Endothelial cell of umbilical vein (primary cell): ENCODE data around the gene B3GALT5. TPM values are rescaled to one million over a fixed set of nuclear protein-coding genes. Genes with fewer than 3 reads are reported as not detected.

Source experiments
- BruUV-seq: library from RNA; stranded (reverse); fragments of 400-500 nt; replicated peaks from 2 replicates; lab custom pipeline; 2021; lab: Mats Ljungman, UMichigan
- CTCF ChIA-PET: fragments of 300-600, 350-600 bp; sonication (Branson Sonifier 250); formaldehyde crosslinking; loops from one replicate; lab custom pipeline; 2021; ENCODE audit warnings: antibody characterized with exemption, inconsistent platforms; lab: Charles Lee
- POLR2A ChIA-PET: fragments of 300-600, 350-600 bp; sonication (Branson Sonifier 250); formaldehyde crosslinking; loops from one replicate; lab custom pipeline; 2021; ENCODE audit warnings: antibody characterized with exemption, inconsistent platforms; lab: Charles Lee
- DNase-seq: peaks from one replicate; pipeline ENCODE4 v3.0.0-alpha.2; 2011; ENCODE audit warnings: low read depth, low spot score
- FAIRE-seq: peaks from 2 replicates; lab custom pipeline; 2011; peaks lifted over from hg19 to GRCh38; lab: Jason Lieb, UNC
- H2AFZ ChIP-seq: 2 replicates; pipeline ENCODE4 v1.6.0; 2012; ENCODE audit warnings: low read depth, low read length, control low read depth, inconsistent platforms
- H3K27ac ChIP-seq: 2 replicates; pipeline ENCODE4 v1.5.1; 2011; ENCODE audit warnings: low read depth, mild to moderate bottlenecking, control low read depth, low read length, moderate library complexity; ENCODE audit not compliant: insufficient read depth
- H3K27me3 ChIP-seq, 2 experiments: 2 replicates each; pipeline versions ENCODE4 v1.6.0 to v1.6.1; 2011; ENCODE audit warnings: low read length in 2 of 2, mixed read lengths in 1 of 2; ENCODE audit not compliant: control insufficient read depth in 2 of 2, insufficient read depth in 2 of 2
- H3K36me3 ChIP-seq, 2 experiments: 2 replicates in 1 of 2; 3 replicates in 1 of 2; pipeline ENCODE4 v1.5.1; 2011; ENCODE audit warnings: low read length in 2 of 2, mild to moderate bottlenecking in 1 of 2, moderate library complexity in 1 of 2; ENCODE audit not compliant: control insufficient read depth in 2 of 2, insufficient read depth in 2 of 2; ENCODE audit errors: extremely low read depth in 1 of 2
- H3K4me1 ChIP-seq: 3 replicates; pipeline ENCODE4 v1.5.1; 2011; ENCODE audit warnings: mild to moderate bottlenecking, low read length; ENCODE audit not compliant: control insufficient read depth, insufficient read depth; ENCODE audit errors: extremely low read depth
- H3K4me2 ChIP-seq: 2 replicates; pipeline ENCODE4 v1.6.1; 2011; ENCODE audit warnings: low read length, control low read depth, mixed read lengths; ENCODE audit not compliant: insufficient read depth
- H3K4me3 ChIP-seq, 3 experiments: fragments of 200-600 bp in 1 of 3; sonication (generic), shearing (Covaris generic) in 1 of 3; replicated peaks in 1 of 3; 2 replicates each; pipeline ENCODE4 v1.5.1; 2011 to 2016; ENCODE audit warnings: control low read depth in 3 of 3, low read length in 3 of 3, mild to moderate bottlenecking in 2 of 3, inconsistent platforms in 1 of 3, low read depth in 1 of 3, moderate library complexity in 1 of 3; ENCODE audit not compliant: insufficient read depth in 1 of 3
- H3K79me2 ChIP-seq: 2 replicates; pipeline ENCODE4 v1.6.0; 2012; ENCODE audit warnings: low read length, inconsistent platforms; ENCODE audit not compliant: control insufficient read depth, insufficient read depth
- H3K9ac ChIP-seq: replicated peaks from 2 replicates; pipeline ENCODE3; 2011; ENCODE audit warnings: low read length, control low read depth; ENCODE audit not compliant: insufficient read depth; ENCODE audit errors: extremely low read depth
- H3K9me1 ChIP-seq: replicated peaks from 3 replicates; pipeline ENCODE4 v1.6.0; 2011; ENCODE audit warnings: mild to moderate bottlenecking, low read length; ENCODE audit not compliant: control insufficient read depth, insufficient read depth; ENCODE audit errors: extremely low read depth
- H3K9me3 ChIP-seq: replicated peaks from 2 replicates; pipeline ENCODE4 v1.5.1; 2012; ENCODE audit warnings: low read length, inconsistent platforms; ENCODE audit not compliant: control insufficient read depth, insufficient read depth
- H4K20me1 ChIP-seq: replicated peaks from 2 replicates; pipeline ENCODE3; 2011; ENCODE audit warnings: mild to moderate bottlenecking, low read length; ENCODE audit not compliant: control insufficient read depth, insufficient read depth; ENCODE audit errors: extremely low read depth
- CTCF ChIP-seq, 2 donors: IDR thresholded peaks; 1 replicate in 1 of 2; 2 replicates in 1 of 2; pipeline ENCODE4 v1.5.1; 2011; ENCODE audit warnings: low read length in 2 of 2, mild to moderate bottlenecking in 2 of 2, moderate library complexity in 2 of 2, control low read depth in 1 of 2, inconsistent platforms in 1 of 2, low read depth in 1 of 2; ENCODE audit not compliant: insufficient read depth in 1 of 2; ENCODE audit errors: extremely low read depth in 1 of 2
- EZH2 ChIP-seq: IDR thresholded peaks from 2 replicates; pipeline ENCODE4 v1.6.1; 2012; ENCODE audit warnings: borderline replicate concordance, low read depth, mild to moderate bottlenecking, moderate library complexity, low read length, inconsistent platforms; ENCODE audit not compliant: severe bottlenecking
- FOS ChIP-seq: IDR thresholded peaks from 2 replicates; pipeline ENCODE4 v1.6.1; 2011; ENCODE audit warnings: mild to moderate bottlenecking, low read length, moderate library complexity, borderline replicate concordance; ENCODE audit not compliant: insufficient read depth
- GATA2 ChIP-seq: IDR thresholded peaks from 2 replicates; pipeline ENCODE4 v1.7.0; 2011; ENCODE audit warnings: low read depth, mild to moderate bottlenecking, moderate library complexity, mixed read lengths, low read length; ENCODE audit not compliant: insufficient read length, insufficient read depth
- JUN ChIP-seq: IDR thresholded peaks from 2 replicates; pipeline ENCODE4 v1.6.1; 2011; ENCODE audit warnings: borderline replicate concordance, low read depth; ENCODE audit not compliant: insufficient read length, insufficient read depth
- MYC ChIP-seq: IDR thresholded peaks from one replicate; pipeline ENCODE4 v1.6.1; 2011; ENCODE audit warnings: mild to moderate bottlenecking, low read depth, low read length
- POLR2A ChIP-seq: IDR thresholded peaks from 2 replicates; pipeline ENCODE4 v1.6.1; 2012; ENCODE audit warnings: low read depth, mild to moderate bottlenecking, control low read depth, low read length
- POLR2AphosphoS5 ChIP-seq: IDR thresholded peaks from 2 replicates; pipeline ENCODE4 v1.6.1; 2012; ENCODE audit warnings: low read depth, mild to moderate bottlenecking, control low read depth, low read length, moderate library complexity; ENCODE audit not compliant: insufficient read depth
- dilution Hi-C: fragments of 300-500 bp; cut with MboI; formaldehyde crosslinking; loops from one replicate; pipeline ENCODE4 v1.15.0; 2019; ENCODE audit warnings: low sequenced_read_pairs; ENCODE audit not compliant: extremely low pct_ligation_motif_present
- intact Hi-C: fragments of 100-400 bp; cut with micrococcal nuclease; formaldehyde crosslinking; loops from one replicate; pipeline ENCODE4 v1.10.0; 2022
- polyA plus RNA-seq, 4 experiments: library from polyadenylated mRNA; depleted of rRNA in 3 of 4; stranded (reverse) in 3 of 4; unstranded in 1 of 4; fragments of >200 nt; gene quantifications; 2 replicates each; pipeline versions ENCODE4 v1.2.1 to v1.2.3, GENCODE V29; 2011 to 2012; ENCODE audit warnings: missing spikeins in 1 of 4
- total RNA-seq: library from RNA; stranded (reverse); gene quantifications from 2 replicates; pipeline ENCODE4 v1.2.3, GENCODE V29; 2021
- TF ChIP-seq, protein P1 (sequence below): IDR thresholded peaks from 2 replicates; pipeline ENCODE4 v1.6.1; 2011; ENCODE audit not compliant: insufficient read depth, insufficient read length

Gene B3GALT5
- total and polyA plus RNA-seq, 2 donors (not counting 3 experiments of a cell fraction or from before 2014, with no cell fraction given): 0.04 TPM; not detected in 1

DNA sequence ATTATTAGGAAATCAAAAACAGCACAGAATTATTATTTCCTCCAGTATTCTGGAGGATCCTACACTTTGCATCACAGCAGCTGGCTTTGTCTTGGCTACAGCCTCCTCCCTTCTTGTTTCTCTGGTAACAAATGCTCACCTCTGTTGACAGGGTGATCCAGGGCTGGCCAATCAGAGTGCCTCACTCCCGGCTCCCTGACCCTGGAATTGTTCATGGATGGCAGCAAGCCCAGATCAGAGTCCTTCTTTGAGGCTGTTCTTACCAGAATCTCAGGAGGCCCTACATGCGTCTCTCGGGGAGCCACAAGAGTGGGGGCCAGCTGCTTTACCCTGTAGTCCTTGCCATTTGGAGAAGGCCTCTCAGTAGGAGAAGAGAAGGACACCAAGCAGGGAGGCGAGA, 83.9 kb downstream of the B3GALT5 start:
- no TSS peak for BruUV-seq
- TF ChIP-seq JUN (no peak), POLR2AphosphoS5 (no peak), FOS (no peak), MYC (no peak), CTCF (IDR thresholded peaks at IDR 0.05; ENCODE audit: extremely low read depth in 1 of 2, insufficient read depth in 1 of 2, low read depth in 1 of 2, low read length in 2 of 2) (no peak), GATA2 (no peak), POLR2A (no peak), EZH2 (no peak)
- TF ChIP-seq, protein P1, sequence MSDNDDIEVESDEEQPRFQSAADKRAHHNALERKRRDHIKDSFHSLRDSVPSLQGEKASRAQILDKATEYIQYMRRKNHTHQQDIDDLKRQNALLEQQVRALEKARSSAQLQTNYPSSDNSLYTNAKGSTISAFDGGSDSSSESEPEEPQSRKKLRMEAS: no peak
- H3K9me3 ChIP-seq: no peaks in the 10 kb centered on the region
- ChIA-PET CTCF (no interaction called here), POLR2A (no interaction called here)
- DNase-seq (no peak), FAIRE-seq (no peak)
- no peaks in the 10 kb centered on the region for H3K9me1 ChIP-seq
- H3K27me3 ChIP-seq: no peaks in the 10 kb centered on the region
- H3K4me3 ChIP-seq: no peak overlapping the region
- no peaks in the 10 kb centered on the region for H3K36me3 ChIP-seq
- no peaks in the 10 kb centered on the region for H3K4me1 ChIP-seq
- H3K27ac ChIP-seq: no peak overlapping the region
- H3K4me2 ChIP-seq: no peak overlapping the region
- dilution Hi-C loops: no loop called here
- no peaks in the 10 kb centered on the region for H3K79me2 ChIP-seq
- no peaks in the 10 kb centered on the region for H4K20me1 ChIP-seq
- intact Hi-C loops: no loop called here
- H2AFZ ChIP-seq: no peak overlapping the region
- no peak overlapping the region for H3K9ac ChIP-seq
